ENCODE data around the gene ITLN1.
"Not testable (repeated sequence)": the region's sequence is repeated elsewhere in the genome, so short reads cannot be mapped to it uniquely, and the experiment has no call there.

The ITLN1 gene

GRCh38 chr1:160885042-160885441 lies at the start of gene ITLN1:
Gene ITLN1 (minus strand): TSS chr1:160885180. CDS start chr1:160884877, 303 bp downstream.
- no peak within 1 kb of the TSS for H3K27ac ChIP-seq
- no peak for TF ChIP-seq CTCF (IDR thresholded peaks at IDR 0.05)
- TF ChIP-seq ZFX (IDR thresholded peaks at IDR 0.05; ENCODE audit: borderline replicate concordance) = no peak

- not testable (repeated sequence) for H3K27ac ChIP-seq
These were observed 48.3 kb upstream of the ITLN1 start for GRCh38 chr1:160933305-160933704.

GRCh38 chr1:160925652-160926244 lies 40.8 kb upstream of the ITLN1 start:
- no peak overlapping the region for H3K27ac ChIP-seq
- TF ChIP-seq ZFX (IDR thresholded peaks at IDR 0.05; ENCODE audit: borderline replicate concordance) (no peak), CTCF (IDR thresholded peaks at IDR 0.05) (no peak)

- TF ChIP-seq CTCF (IDR thresholded peaks at IDR 0.05) = no peak
- no peak for TF ChIP-seq ZFX (IDR thresholded peaks at IDR 0.05; ENCODE audit: borderline replicate concordance)
These were observed 40.0 kb upstream of the ITLN1 start for GRCh38 chr1:160924791-160925651.

GRCh38 chr1:160916666-160917065 lies 31.7 kb upstream of the ITLN1 start:
- TF ChIP-seq CTCF (IDR thresholded peaks at IDR 0.05) = no peak
- TF ChIP-seq ZFX (IDR thresholded peaks at IDR 0.05; ENCODE audit: borderline replicate concordance) = no peak
- no peak overlapping the region for H3K27ac ChIP-seq

More at GRCh38 chr1:160924791-160925651, 40.0 kb upstream of the ITLN1 start:
- no peak overlapping the region for H3K27ac ChIP-seq

- not testable (repeated sequence) for H3K27ac ChIP-seq
These were observed 28.2 kb upstream of the ITLN1 start for GRCh38 chr1:160913229-160913628.

GRCh38 chr1:160911925-160912324 lies 26.9 kb upstream of the ITLN1 start:
- TF ChIP-seq CTCF (IDR thresholded peaks at IDR 0.05) (no peak), ZFX (IDR thresholded peaks at IDR 0.05; ENCODE audit: borderline replicate concordance) (no peak)

GRCh38 chr1:160911441-160911840 lies 26.5 kb upstream of the ITLN1 start:
- H3K27ac ChIP-seq = no peak overlapping the region
- no peak for TF ChIP-seq ZFX (IDR thresholded peaks at IDR 0.05; ENCODE audit: borderline replicate concordance)
- TF ChIP-seq CTCF (IDR thresholded peaks at IDR 0.05) = no peak

More at GRCh38 chr1:160911925-160912324, 26.9 kb upstream of the ITLN1 start:
- no peak overlapping the region for H3K27ac ChIP-seq
